ENCODE measurements around the gene BRI3. TPM values are rescaled to one million over a fixed set of nuclear protein-coding genes. Genes with fewer than 3 reads are reported as not detected.

BRI3 gene
- total RNA-seq, 4 donors from 2014 or later = 36.4 to 52.9 (median 45.2) TPM

GRCh38 chr7:98281757-98282606 is 496 bp downstream of the BRI3 start:
- no peak for DNase-seq (ENCODE audit: low spot score in 2 of 2)
- no peak for TF ChIP-seq POLR2A (IDR thresholded peaks at IDR 0.05)
- TF ChIP-seq, protein P1, sequence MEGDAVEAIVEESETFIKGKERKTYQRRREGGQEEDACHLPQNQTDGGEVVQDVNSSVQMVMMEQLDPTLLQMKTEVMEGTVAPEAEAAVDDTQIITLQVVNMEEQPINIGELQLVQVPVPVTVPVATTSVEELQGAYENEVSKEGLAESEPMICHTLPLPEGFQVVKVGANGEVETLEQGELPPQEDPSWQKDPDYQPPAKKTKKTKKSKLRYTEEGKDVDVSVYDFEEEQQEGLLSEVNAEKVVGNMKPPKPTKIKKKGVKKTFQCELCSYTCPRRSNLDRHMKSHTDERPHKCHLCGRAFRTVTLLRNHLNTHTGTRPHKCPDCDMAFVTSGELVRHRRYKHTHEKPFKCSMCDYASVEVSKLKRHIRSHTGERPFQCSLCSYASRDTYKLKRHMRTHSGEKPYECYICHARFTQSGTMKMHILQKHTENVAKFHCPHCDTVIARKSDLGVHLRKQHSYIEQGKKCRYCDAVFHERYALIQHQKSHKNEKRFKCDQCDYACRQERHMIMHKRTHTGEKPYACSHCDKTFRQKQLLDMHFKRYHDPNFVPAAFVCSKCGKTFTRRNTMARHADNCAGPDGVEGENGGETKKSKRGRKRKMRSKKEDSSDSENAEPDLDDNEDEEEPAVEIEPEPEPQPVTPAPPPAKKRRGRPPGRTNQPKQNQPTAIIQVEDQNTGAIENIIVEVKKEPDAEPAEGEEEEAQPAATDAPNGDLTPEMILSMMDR (IDR thresholded peaks at IDR 0.05) = no peak
- no peak for TF ChIP-seq POLR2AphosphoS5 (IDR thresholded peaks at IDR 0.05)
- no peak for TF ChIP-seq EP300 (IDR thresholded peaks at IDR 0.05)
- Histone ChIP-seq H3K4me3 (peak overlapping the region; percentile 97), H3K27ac (peak overlapping the region; percentile 99), H3K36me3 (no peaks in the 10 kb centered on the region), H3K27me3 (no peaks in the 10 kb centered on the region), H3K9me3 (no peaks in the 10 kb centered on the region), H3K4me1 (peaks cover 59% of the 10 kb centered on the region)
- WGBS = 1% methylated on average over 17 of the region's 77 CpGs

DNA sequence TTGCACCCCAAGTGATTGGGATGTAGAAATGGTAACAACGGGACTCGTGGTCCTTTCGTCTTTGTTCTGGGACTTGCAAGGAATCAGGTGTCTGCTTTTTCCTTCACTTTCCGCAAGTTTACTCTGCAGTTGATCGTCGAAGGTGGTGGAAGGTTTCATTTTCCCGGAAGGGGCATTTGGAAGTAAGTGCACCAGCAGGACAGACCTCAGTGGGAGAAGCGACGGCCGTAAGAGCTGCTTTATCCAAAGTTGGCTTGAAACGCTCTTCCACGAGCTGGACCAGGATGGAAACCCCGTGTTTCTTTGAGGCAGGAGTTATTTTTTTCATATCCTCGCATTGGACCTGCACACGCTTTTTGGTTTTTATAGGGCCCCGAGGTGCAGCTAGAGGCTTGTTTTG is 1.2 kb downstream of the BRI3 start:
- TF ChIP-seq, protein P1 (IDR thresholded peaks at IDR 0.05) = no peak
- no peak for TF ChIP-seq EP300 (IDR thresholded peaks at IDR 0.05)
- no peak for TF ChIP-seq POLR2AphosphoS5 (IDR thresholded peaks at IDR 0.05)
- no peak for TF ChIP-seq POLR2A (IDR thresholded peaks at IDR 0.05)
- Histone ChIP-seq H3K36me3 (no peaks in the 10 kb centered on the region), H3K9me3 (no peaks in the 10 kb centered on the region), H3K27ac (peak overlapping the region; percentile 99), H3K27me3 (no peaks in the 10 kb centered on the region), H3K4me1 (peaks cover 66% of the 10 kb centered on the region), H3K4me3 (peak overlapping the region; percentile 97)
- WGBS = 17% methylated on average over 16 of the region's 16 CpGs
- no peak for DNase-seq (ENCODE audit: low spot score in 2 of 2)

DNA sequence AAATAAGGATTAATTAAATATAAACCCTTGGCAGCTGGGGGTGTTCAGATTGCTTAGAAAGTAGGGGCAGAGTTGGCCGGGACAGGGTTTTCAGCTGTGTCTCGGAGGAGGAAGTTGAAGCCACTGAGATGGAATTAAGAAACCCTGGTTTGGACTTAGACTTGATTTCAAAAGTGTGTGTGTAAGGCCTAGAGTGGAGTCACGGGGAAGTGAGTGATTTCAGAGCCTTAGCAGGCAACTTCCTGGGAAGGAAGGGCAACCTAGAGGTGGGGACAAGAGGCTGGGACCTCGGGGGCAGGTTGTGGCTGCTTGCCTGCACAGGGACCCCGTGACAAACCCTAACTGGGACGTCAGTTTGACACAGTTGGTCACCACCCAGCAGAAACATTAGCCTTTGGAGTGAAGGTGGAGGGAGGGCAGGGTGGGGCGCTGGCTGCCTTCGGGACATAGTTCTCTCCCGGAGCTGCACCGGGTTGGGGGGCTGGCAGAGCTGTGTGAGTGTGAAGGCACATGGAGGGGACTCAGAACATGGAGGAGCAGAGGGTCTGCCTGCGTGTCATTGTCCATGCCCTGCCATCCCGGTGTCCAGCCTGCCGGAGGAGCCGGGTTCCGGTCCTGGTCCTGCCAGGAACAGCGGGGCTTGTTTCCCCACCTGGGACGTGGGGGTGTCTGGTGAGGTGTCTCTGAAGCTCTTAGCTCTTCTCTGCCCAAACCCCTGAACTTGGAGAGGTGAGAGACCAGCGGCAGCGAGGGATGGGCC is 1.8 kb downstream of the BRI3 start:
- TF ChIP-seq POLR2AphosphoS5 (IDR thresholded peaks at IDR 0.05) (peak in 1 of 3 donors; percentile 36), POLR2A (IDR thresholded peaks at IDR 0.05) (peak in 1 of 2 donors; percentile 53)
- TF ChIP-seq, protein P1 (IDR thresholded peaks at IDR 0.05) = no peak

GRCh38 chr7:98283887-98284222 is 2.4 kb downstream of the BRI3 start:
- no peak for DNase-seq (ENCODE audit: low spot score in 2 of 2)
- 52% methylated on average over 8 of the region's 8 CpGs for WGBS
- no peaks in the 10 kb centered on the region for H3K27me3 ChIP-seq
- peak overlapping the region; percentile 99 for H3K27ac ChIP-seq
- no peaks in the 10 kb centered on the region for H3K9me3 ChIP-seq
- peak overlapping the region; percentile 97 for H3K4me3 ChIP-seq
- TF ChIP-seq POLR2AphosphoS5 (IDR thresholded peaks at IDR 0.05) (no peak), EP300 (IDR thresholded peaks at IDR 0.05) (no peak), POLR2A (IDR thresholded peaks at IDR 0.05) (no peak)
- TF ChIP-seq, protein P1 (IDR thresholded peaks at IDR 0.05) = no peak
- H3K4me1 ChIP-seq = peaks cover 78% of the 10 kb centered on the region
- H3K36me3 ChIP-seq = peaks cover 4% of the 10 kb centered on the region

More for the DNA sequence above, 1.8 kb downstream of the BRI3 start:
- Histone ChIP-seq H3K4me1 (peaks cover 72% of the 10 kb centered on the region), H3K27ac (peak overlapping the region; percentile 99), H3K9me3 (no peaks in the 10 kb centered on the region), H3K27me3 (no peaks in the 10 kb centered on the region), H3K36me3 (no peaks in the 10 kb centered on the region), H3K4me3 (peak overlapping the region; percentile 97)
- no peak for DNase-seq (ENCODE audit: low spot score in 2 of 2)
- WGBS = 37% methylated on average over 9 of the region's 19 CpGs

All from suprapubic skin (tissue), 4 donors.